Stimulated activated CD4-positive, alpha-beta T cell treated with anti-CD3 and anti-CD28 coated beads, TNF-alpha, amount 100 ng/mL, for 48 hours (primary cell): ENCODE measurements around the gene SLC12A9.
"Not testable (repeated sequence)": the region's sequence is repeated elsewhere in the genome, so short reads cannot be mapped to it uniquely, and the experiment has no call there.

Source experiments
- DNase-seq, 3 donors: peaks; one replicate each; pipeline ENCODE4 v3.0.0-alpha.2; 2020; ENCODE audit warnings: low read depth in 3 of 3

Gene SLC12A9

GRCh38 chr7:100825751-100826513 lies 26.6 kb upstream of the SLC12A9 start:
- DNase-seq = no peak

GRCh38 chr7:100826514-100827329 lies 25.8 kb upstream of the SLC12A9 start:
- no peak for DNase-seq

GRCh38 chr7:100827330-100828226 lies 24.9 kb upstream of the SLC12A9 start, which contains the start of gene EPHB4:
Gene EPHB4 (minus strand): TSS chr7:100827523. CDS start chr7:100827030, 493 bp downstream.
- no peak for DNase-seq

- no peak for DNase-seq
These were observed 23.3 kb upstream of the SLC12A9 start for GRCh38 chr7:100829150-100829716.

GRCh38 chr7:100830396-100830795 lies 22.1 kb upstream of the SLC12A9 start:
- no peak for DNase-seq

GRCh38 chr7:100832281-100832633 lies 20.3 kb upstream of the SLC12A9 start:
- DNase-seq = no peak

GRCh38 chr7:100835903-100836811 lies 16.4 kb upstream of the SLC12A9 start:
- no peak for DNase-seq

GRCh38 chr7:100836812-100837098 lies 15.8 kb upstream of the SLC12A9 start:
- DNase-seq = no peak

- DNase-seq = peak; percentile 52 to 71 (median 69)
These were observed 15.2 kb upstream of the SLC12A9 start for GRCh38 chr7:100837099-100837836.

GRCh38 chr7:100839361-100839760 lies 13.2 kb upstream of the SLC12A9 start:
- DNase-seq = no peak

GRCh38 chr7:100840470-100841100 lies 11.9 kb upstream of the SLC12A9 start:
- no peak for DNase-seq

GRCh38 chr7:100847360-100847759 lies 5.2 kb upstream of the SLC12A9 start:
- no peak for DNase-seq

- no peak for DNase-seq
These were observed 1.8 kb downstream of the SLC12A9 start for GRCh38 chr7:100854146-100854895.

- not testable (repeated sequence) for DNase-seq
These were observed 2.4 kb downstream of the SLC12A9 start for GRCh38 chr7:100854899-100855298.

- DNase-seq = no peak
These were observed 3.0 kb downstream of the SLC12A9 start for GRCh38 chr7:100855515-100855914.

GRCh38 chr7:100856871-100857282 lies 4.4 kb downstream of the SLC12A9 start:
- no peak for DNase-seq

GRCh38 chr7:100859856-100860255 lies 7.3 kb downstream of the SLC12A9 start:
- no peak for DNase-seq

GRCh38 chr7:100860702-100861615 lies 8.4 kb downstream of the SLC12A9 start:
- DNase-seq = no peak
